SK-N-SH (cell line): ENCODE data around the gene SDK1. TPM values are rescaled to one million over a fixed set of nuclear protein-coding genes. Genes with fewer than 3 reads are reported as not detected.

ENCODE experiments used
- CTCF ChIA-PET: fragments of 300-600, 350-600 bp; formaldehyde crosslinking; extraction: SDS; loops from one replicate; lab custom pipeline; 2021; lab: Yijun Ruan, JAX
- POLR2A ChIA-PET: fragments of 350-600 bp; sonication (Branson Sonifier 250); formaldehyde crosslinking; extraction: SDS; loops from one replicate; lab custom pipeline; 2020; ENCODE audit warnings: antibody characterized with exemption, inconsistent platforms; lab: Yijun Ruan, JAX
- DNase-seq: peaks from one replicate; pipeline ENCODE4 v3.0.0; 2012
- H2AFZ ChIP-seq: fragments of 200-600 bp; sonication (generic); 2 replicates; pipeline ENCODE4 v1.8.1; 2016; ENCODE audit warnings: antibody characterized with exemption, mild to moderate bottlenecking, low read depth
- H3F3A ChIP-seq: fragments of 200-600 bp; sonication (generic); replicated peaks from 2 replicates; pipeline ENCODE3; 2016; ENCODE audit warnings: antibody characterized with exemption, mild to moderate bottlenecking; ENCODE audit not compliant: insufficient read depth
- H3K27ac ChIP-seq, 2 experiments: fragments of 200-500 bp in 1 of 2; fragments of 200-600 bp in 1 of 2; sonication (Bioruptor generic) in 1 of 2; sonication (generic), shearing (Covaris generic) in 1 of 2; 2 replicates each; pipeline versions ENCODE4 v1.5.1 to v1.6.1; 2014 to 2016; ENCODE audit warnings: low read depth in 2 of 2, inconsistent platforms in 1 of 2, low read length in 1 of 2, mild to moderate bottlenecking in 1 of 2, mixed read lengths in 1 of 2
- H3K27me3 ChIP-seq: fragments of 200-600 bp; sonication (generic), shearing (Covaris generic); 2 replicates; pipeline ENCODE4 v1.6.1; 2016; ENCODE audit warnings: mixed run types; ENCODE audit not compliant: insufficient read depth
- H3K36me3 ChIP-seq, 2 experiments: fragments of 200-500 bp in 1 of 2; fragments of 200-600 bp in 1 of 2; sonication (Bioruptor generic) in 1 of 2; sonication (generic) in 1 of 2; replicated peaks in 1 of 2; 2 replicates each; pipeline versions ENCODE3 to v1.5.1; 2014 to 2016; ENCODE audit warnings: low read length in 1 of 2, mild to moderate bottlenecking in 1 of 2; ENCODE audit not compliant: insufficient read depth in 2 of 2, control insufficient read depth in 1 of 2
- H3K4me1 ChIP-seq, 2 experiments: fragments of 200-500 bp in 1 of 2; fragments of 200-600 bp in 1 of 2; sonication (Bioruptor generic) in 1 of 2; sonication (generic), shearing (Covaris generic) in 1 of 2; 2 replicates each; pipeline versions ENCODE4 v1.5.1 to v1.6.1; 2014 to 2016; ENCODE audit warnings: low read depth in 1 of 2, low read length in 1 of 2, mixed run types in 1 of 2; ENCODE audit not compliant: insufficient read depth in 2 of 2, control insufficient read depth in 1 of 2
- H3K4me2 ChIP-seq: fragments of 200-600 bp; sonication (generic), shearing (Covaris generic); 2 replicates; pipeline ENCODE4 v1.6.1; 2017; ENCODE audit warnings: mixed run types
- H3K4me3 ChIP-seq, 2 experiments: fragments of 200-500 bp in 1 of 2; fragments of 200-600 bp in 1 of 2; sonication (Bioruptor generic) in 1 of 2; sonication (generic), shearing (Covaris generic) in 1 of 2; 2 replicates each; pipeline versions ENCODE4 v1.5.1 to v1.8.1; 2014 to 2016; ENCODE audit warnings: low read depth in 2 of 2, inconsistent platforms in 1 of 2, low read length in 1 of 2, mild to moderate bottlenecking in 1 of 2, mixed read lengths in 1 of 2, moderate library complexity in 1 of 2
- H3K79me2 ChIP-seq: fragments of 200-600 bp; sonication (generic); 2 replicates; pipeline ENCODE4 v1.8.1; 2017; ENCODE audit warnings: mild to moderate bottlenecking; ENCODE audit not compliant: insufficient read depth
- H3K9ac ChIP-seq: fragments of 200-600 bp; sonication (generic); 2 replicates; pipeline ENCODE4 v1.6.1; 2017; ENCODE audit warnings: mixed run types
- H3K9me2 ChIP-seq: fragments of 200-600 bp; sonication (generic); 2 replicates; pipeline ENCODE4 v1.6.1; 2017; ENCODE audit warnings: mixed run types
- H3K9me3 ChIP-seq: fragments of 200-600 bp; sonication (generic); 2 replicates; pipeline ENCODE4 v1.6.1; 2017; ENCODE audit warnings: mixed run types, mild to moderate bottlenecking, moderate library complexity
- H4K20me1 ChIP-seq: fragments of 200-600 bp; sonication (generic); 2 replicates; pipeline ENCODE4 v1.6.1; 2017; ENCODE audit warnings: mild to moderate bottlenecking, mixed run types; ENCODE audit not compliant: insufficient read depth
- CTCF ChIP-seq: fragments of 200-600 bp; sonication (generic); IDR thresholded peaks from 2 replicates; pipeline ENCODE4 v1.6.1; 2017; ENCODE audit warnings: antibody characterized with exemption, mild to moderate bottlenecking, moderate library complexity
- ELF1 ChIP-seq: IDR thresholded peaks from 2 replicates; pipeline ENCODE4 v1.4.0; 2012
- EZH2phosphoT487 ChIP-seq: fragments of 200-600 bp; sonication (generic); IDR thresholded peaks from 2 replicates; pipeline ENCODE4 v1.6.1; 2017; ENCODE audit warnings: low read depth, mixed run types, mild to moderate bottlenecking, antibody characterized with exemption, moderate library complexity, borderline replicate concordance
- FOSL2 ChIP-seq: IDR thresholded peaks from 2 replicates; pipeline ENCODE4 v1.4.0; 2012; ENCODE audit warnings: low read depth, mild to moderate bottlenecking, moderate library complexity, borderline replicate concordance
- FOXJ3 ChIP-seq: sonication (generic); formaldehyde crosslinking; IDR thresholded peaks from 2 replicates; pipeline ENCODE4 v1.5.1; 2020; ENCODE audit warnings: mild to moderate bottlenecking, missing genetic modification reagents
- FOXM1 ChIP-seq: IDR thresholded peaks from 2 replicates; pipeline ENCODE4 v1.4.0; 2012; ENCODE audit warnings: low read depth, mild to moderate bottlenecking
- GATA2 ChIP-seq: sonication (generic); formaldehyde crosslinking; IDR thresholded peaks from 2 replicates; pipeline ENCODE4 v1.5.0; 2020; ENCODE audit warnings: mild to moderate bottlenecking, missing genetic modification reagents
- IRF3 ChIP-seq: fragments of 150-350 bp; IDR thresholded peaks from 2 replicates; pipeline ENCODE4 v1.6.1; 2016; ENCODE audit warnings: mild to moderate bottlenecking, low read depth, low read length
- JUND ChIP-seq: IDR thresholded peaks from 2 replicates; pipeline ENCODE4 v1.4.0; 2012
- NRF1 ChIP-seq: IDR thresholded peaks from 2 replicates; pipeline ENCODE4 v1.6.1; 2012; ENCODE audit warnings: low read depth, mild to moderate bottlenecking, low read length
- POLR2AphosphoS5 ChIP-seq: IDR thresholded peaks from 2 replicates; pipeline ENCODE4 v1.6.1; 2012; ENCODE audit warnings: low read depth, low read length
- RCOR1 ChIP-seq: fragments of 150-350 bp; IDR thresholded peaks from 2 replicates; pipeline ENCODE4 v1.6.1; 2017; ENCODE audit warnings: antibody characterized with exemption, low read length
- RFX5 ChIP-seq: IDR thresholded peaks from 2 replicates; pipeline ENCODE4 v1.6.1; 2012; ENCODE audit warnings: mild to moderate bottlenecking, improper control_type of control experiment, low read length
- RXRA ChIP-seq: IDR thresholded peaks from 2 replicates; pipeline ENCODE4 v1.4.0; 2012; ENCODE audit warnings: low read depth, mild to moderate bottlenecking, borderline replicate concordance
- SIN3A ChIP-seq: IDR thresholded peaks from 2 replicates; pipeline ENCODE4 v1.6.1; 2012; ENCODE audit warnings: low read depth, mild to moderate bottlenecking, low read length, moderate library complexity, borderline replicate concordance
- TAF1 ChIP-seq: IDR thresholded peaks from 2 replicates; pipeline ENCODE4 v1.6.1; 2012; ENCODE audit warnings: low read depth, mild to moderate bottlenecking, low read length, moderate library complexity, borderline replicate concordance
- TCF12 ChIP-seq: IDR thresholded peaks from 2 replicates; pipeline ENCODE4 v1.4.0; 2012
- USF1 ChIP-seq: IDR thresholded peaks from 2 replicates; pipeline ENCODE4 v1.4.0; 2012; ENCODE audit warnings: low read depth, borderline replicate concordance
- YY1 ChIP-seq: IDR thresholded peaks from 2 replicates; pipeline ENCODE4 v1.4.0; 2012; ENCODE audit warnings: low read depth, mild to moderate bottlenecking
- WGBS: methylation state at CpG from one replicate; pipeline ENCODE4 v1.1.6; 2017; ENCODE audit warnings: low lambda C conversion rate; 5-methylcytosine and 5-hydroxymethylcytosine counted together
- polyA plus RNA-seq, 3 experiments: library from polyadenylated mRNA; depleted of rRNA; stranded (reverse); fragments of >200 nt; gene quantifications; 2 replicates each; pipeline ENCODE4 v1.2.3, GENCODE V29; 2012
- TF ChIP-seq, protein P1 (sequence below): IDR thresholded peaks from 2 replicates; pipeline ENCODE4 v1.4.0; 2012; ENCODE audit warnings: low read depth

The SDK1 gene
- polyA plus RNA-seq, 1 of the 3 experiments (the other 2 are of a cell fraction): 1.2 TPM

DNA sequence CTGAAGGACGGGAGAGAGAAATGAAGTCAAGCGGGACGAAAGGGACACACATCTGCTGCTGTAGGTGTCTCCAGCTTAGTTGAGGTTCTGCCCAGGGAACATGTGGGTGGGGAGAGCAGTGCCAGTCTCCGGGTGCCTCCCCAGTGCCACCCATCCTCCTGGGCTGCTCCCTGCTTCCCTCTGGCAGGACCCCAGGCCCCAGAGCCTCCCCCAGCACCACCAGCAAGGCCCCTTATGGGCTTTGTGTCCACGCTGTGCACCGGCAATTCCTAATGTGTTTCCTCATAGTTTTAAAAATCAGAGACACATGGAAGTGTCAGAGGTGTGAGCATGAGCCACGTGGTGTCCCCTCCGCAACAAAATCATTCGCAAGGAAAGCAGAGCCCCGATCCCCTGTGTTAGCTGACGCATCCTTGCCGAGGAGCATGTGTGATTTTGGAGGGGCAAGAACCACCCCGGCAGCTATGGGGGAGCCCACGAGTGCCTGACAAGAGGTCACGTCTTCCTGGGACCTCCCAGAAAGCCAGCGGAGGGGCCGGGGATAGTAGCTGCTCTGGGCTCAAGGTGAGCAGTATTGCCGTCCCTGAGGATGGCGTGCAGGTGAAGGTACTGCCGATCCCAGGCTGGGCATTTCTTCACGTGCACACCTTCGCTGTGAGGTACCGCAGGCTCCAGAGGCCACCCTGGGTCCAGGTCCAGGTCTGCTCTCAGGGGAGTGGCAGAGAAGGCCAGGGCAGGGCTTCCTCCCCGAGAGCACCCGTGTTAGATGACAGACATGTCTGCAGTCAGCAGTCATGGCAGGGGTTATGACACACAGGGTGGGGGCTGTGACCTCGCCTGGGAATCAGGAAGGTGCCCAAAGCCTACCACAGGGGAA, 932.8 kb downstream of the SDK1 start:
- H3K4me1 ChIP-seq: peaks cover 0 to 1% of the 10 kb centered on the region in 2 experiments; a peak in 1 of 4 replicates
- H3K9ac ChIP-seq: no peak overlapping the region
- H3K36me3 ChIP-seq: no peaks in the 10 kb centered on the region
- H3F3A ChIP-seq: no peaks in the 10 kb centered on the region
- TF ChIP-seq FOXM1: no peak
- TF ChIP-seq JUND: no peak
- TF ChIP-seq RCOR1: no peak
- TF ChIP-seq SIN3A: no peak
- TF ChIP-seq TAF1: no peak
- no peak for TF ChIP-seq CTCF
- no peak for TF ChIP-seq USF1
- TF ChIP-seq, protein P1, sequence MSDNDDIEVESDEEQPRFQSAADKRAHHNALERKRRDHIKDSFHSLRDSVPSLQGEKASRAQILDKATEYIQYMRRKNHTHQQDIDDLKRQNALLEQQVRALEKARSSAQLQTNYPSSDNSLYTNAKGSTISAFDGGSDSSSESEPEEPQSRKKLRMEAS: no peak
- TF ChIP-seq IRF3: no peak
- no peak for TF ChIP-seq TCF12
- no peak for TF ChIP-seq FOXJ3
- TF ChIP-seq FOSL2: no peak
- no peak for TF ChIP-seq GATA2 (CRISPR knock-in tag)
- TF ChIP-seq YY1: no peak
- no peak for TF ChIP-seq ELF1
- TF ChIP-seq POLR2AphosphoS5: no peak
- no peak for TF ChIP-seq NRF1
- TF ChIP-seq RXRA: no peak
- TF ChIP-seq RFX5: no peak
- no peak for TF ChIP-seq EZH2phosphoT487
- TF ChIP-seq, all 33 proteins: peak for 0
- WGBS: 57% methylated on average over 26 of the region's 26 CpGs
- H3K79me2 ChIP-seq: no peaks in the 10 kb centered on the region
- no peak overlapping the region for H3K4me3 ChIP-seq
- DNase-seq: no peak
- no peaks in the 10 kb centered on the region for H4K20me1 ChIP-seq
- H3K9me2 ChIP-seq: no peaks in the 10 kb centered on the region
- H3K27ac ChIP-seq: no peak overlapping the region
- no peaks in the 10 kb centered on the region; the same call in 1 of the 2 replicates for H3K9me3 ChIP-seq
- H3K4me2 ChIP-seq: no peak overlapping the region
- no peak overlapping the region for H2AFZ ChIP-seq
- no peaks in the 10 kb centered on the region for H3K27me3 ChIP-seq
- POLR2A ChIA-PET: no interaction called here
- CTCF ChIA-PET: no interaction called here
